ENCODE measurements around the gene EPHA2. TPM values are rescaled to one million over a fixed set of nuclear protein-coding genes. Genes with fewer than 3 reads are reported as not detected.

EPHA2 gene
- total RNA-seq, 1 donor from 2014 or later, result 62.2 TPM

DNA sequence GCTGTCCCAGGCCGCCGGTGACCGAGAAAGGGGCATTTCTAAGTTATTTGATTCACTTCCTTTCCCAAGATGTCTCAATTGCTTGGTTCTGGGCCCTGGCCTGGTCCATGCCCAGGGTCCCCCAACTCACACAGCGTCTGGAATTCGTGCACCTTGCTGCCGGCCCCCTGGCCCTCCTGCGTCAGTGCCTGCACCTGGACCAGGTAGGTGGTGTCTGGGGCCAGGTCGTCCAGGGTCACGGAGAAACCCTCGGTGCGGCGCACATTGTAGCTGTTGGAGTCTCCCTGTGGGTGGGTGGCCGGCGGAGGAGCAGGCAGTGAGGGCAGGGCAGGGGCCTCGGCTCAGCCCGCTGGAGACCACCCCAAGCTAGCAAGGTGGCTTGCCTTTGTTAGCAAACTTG lies 21.0 kb downstream of the EPHA2 start:
- no peak for DNase-seq

DNA sequence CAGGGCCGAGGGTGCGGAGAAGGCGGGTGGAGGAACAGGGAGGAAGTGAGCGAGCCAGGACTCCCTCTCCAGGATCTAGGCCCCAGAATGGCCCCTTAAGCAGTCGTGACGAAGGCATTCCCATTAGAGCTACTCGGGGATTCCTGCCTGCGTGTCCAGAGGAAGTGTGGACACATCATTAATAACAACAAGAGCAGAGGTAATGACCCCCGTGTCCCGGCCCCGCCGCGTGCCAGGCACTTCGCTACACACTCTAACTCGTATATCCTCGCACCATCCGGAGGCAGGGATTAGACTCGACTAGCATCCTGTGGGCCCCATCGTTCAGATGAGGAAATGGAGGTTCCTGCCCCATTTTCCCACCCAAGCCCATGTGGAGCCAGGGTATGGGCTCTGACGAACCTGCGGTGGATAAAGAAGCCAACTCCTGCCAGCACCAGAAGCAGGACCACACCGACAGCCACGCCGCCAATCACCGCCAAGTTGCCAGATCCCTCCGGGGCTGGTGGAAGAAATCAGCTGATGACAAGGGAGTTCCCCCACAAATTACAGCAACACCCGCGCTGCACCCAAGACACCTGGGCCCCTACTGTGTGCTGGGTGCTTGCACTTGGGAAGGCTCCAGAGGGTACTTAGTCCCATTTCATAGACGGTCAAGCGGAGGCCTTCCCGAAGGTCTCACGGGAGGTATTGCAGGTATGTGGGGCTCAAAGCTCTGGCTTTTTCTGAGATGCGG lies 21.6 kb downstream of the EPHA2 start:
- no peak for DNase-seq

GRCh38 chr1:16133007-16133961 lies 22.6 kb downstream of the EPHA2 start:
- DNase-seq, result no peak

GRCh38 chr1:16132325-16132785 lies 23.5 kb downstream of the EPHA2 start:
- DNase-seq, result no peak

DNA sequence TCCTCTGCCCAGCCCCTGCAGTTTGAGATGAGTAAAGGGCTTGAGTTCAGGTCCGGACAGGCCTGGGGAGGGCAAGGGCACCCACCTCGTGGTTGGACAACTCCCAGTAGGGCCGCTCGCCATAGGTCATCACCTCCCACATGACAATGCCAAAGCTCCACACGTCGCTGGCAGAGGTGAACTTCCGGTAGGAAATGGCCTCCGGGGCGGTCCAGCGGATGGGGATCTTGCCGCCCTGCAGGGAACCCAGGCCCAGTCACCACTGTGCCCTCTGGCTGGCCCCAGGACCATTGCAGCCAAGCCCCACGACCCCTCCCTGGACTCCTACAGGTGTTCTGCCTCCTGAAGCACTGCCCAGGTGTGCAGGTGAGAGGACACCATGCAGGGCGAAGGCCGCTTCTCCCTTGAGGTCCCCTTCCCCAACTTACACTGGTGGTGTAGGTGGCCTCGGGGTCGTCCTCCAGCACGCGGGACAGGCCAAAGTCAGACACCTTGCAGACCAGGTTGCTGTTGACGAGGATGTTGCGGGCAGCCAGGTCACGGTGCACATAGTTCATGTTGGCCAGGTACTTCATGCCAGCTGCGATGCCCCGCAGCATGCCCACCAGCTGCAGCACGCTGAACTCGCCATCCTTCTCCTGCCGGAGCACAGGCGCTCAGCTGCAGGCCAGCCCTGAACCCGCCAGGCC lies 24.1 kb downstream of the EPHA2 start:
- no peak for DNase-seq

- no peak for DNase-seq
Measured at GRCh38 chr1:16130827-16131226, 25.0 kb downstream of the EPHA2 start.

DNA sequence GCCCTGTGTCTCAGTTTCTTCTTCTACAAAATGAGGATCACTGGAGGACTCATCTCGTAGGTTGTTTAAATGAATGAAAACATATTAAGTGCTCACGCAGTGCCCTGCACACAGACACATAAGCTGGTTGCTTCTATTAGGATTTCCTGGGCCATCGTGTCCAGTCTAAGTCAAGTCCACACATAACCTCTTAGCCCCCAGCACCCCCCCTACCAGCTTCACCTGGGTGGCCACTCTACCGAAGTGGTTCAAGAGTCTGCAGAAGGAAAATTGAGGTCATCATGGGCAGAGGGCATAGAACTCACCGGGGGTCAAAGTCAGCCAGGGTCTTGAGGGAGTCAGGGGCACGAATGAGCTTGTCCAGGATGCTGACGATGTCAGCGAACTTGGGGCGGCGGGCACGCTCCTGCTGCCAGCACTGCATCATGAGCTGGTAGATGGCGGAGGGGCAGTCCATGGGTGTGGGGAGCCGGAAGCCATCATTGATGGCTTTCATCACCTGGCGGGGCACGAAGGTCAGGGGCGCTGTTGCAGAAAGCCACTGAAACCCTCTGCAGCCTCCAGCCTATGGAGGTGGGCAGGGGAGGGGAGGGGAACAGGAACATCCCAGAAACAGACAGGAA lies 25.8 kb downstream of the EPHA2 start:
- DNase-seq, result no peak

DNA sequence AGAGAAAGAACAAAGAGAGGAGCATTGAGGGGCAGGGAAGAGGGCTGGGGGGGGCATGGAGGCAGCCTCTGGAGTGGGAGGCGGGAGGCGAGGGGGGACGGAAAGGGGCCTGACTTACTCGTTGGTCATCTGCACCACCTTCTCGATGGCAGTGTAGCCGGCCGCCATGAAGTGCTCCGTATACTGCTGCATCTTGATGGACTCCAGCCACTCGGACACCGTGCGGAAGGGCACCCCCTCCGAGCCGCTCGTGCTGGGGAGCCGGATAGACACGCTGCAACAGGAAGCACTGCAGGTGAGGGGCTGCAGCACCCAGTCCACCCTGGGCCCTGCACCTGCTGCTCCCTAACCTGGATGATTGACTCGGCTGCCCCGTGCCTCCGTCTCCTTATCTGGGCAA lies 26.6 kb downstream of the EPHA2 start:
- no peak for DNase-seq

DNA sequence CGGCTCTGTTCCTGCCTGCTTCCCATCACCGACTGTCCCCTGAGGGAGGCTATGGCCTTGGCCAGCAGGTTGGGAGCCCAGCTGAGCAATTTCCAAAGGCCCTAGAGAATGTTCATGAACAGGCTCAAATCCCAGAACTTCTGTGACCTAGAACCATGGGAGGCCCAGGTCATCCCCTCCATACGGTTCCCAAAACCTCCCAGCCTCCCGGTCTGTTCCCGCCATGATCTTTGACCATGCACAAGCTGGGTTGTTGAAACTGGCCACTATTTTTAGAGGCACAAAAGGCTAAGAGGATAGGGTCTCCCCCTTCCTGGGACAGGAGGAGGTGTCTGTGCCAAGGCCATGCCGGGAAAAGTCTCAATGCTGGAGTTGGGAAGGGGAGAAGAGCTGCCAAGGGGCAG lies 27.5 kb downstream of the EPHA2 start:
- no peak for DNase-seq

- DNase-seq, result peak; percentile 40
Measured at GRCh38 chr1:16127676-16128337, 28.1 kb downstream of the EPHA2 start.

- no peak for DNase-seq
Measured at GRCh38 chr1:16126743-16127515, 28.9 kb downstream of the EPHA2 start.

DNA sequence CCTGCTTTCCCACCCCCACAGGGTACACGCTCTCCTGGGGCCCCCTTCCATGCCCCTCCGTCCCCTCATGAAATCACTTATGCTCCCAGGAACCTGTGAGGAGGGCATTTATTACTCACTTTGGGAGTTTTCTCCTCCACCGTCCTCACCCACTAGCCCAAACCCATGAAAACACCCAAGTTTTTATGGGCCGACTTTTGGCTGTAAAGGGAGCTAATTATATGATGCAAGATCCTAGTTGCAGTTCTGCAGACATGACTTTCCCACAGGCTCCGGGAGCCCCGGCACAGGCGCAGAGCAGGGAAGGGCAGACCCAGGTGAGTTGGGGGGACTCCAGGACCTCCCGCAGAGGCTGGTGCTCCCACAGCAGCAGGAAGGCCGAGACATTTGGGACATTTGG lies 29.7 kb downstream of the EPHA2 start:
- DNase-seq, result no peak

DNA sequence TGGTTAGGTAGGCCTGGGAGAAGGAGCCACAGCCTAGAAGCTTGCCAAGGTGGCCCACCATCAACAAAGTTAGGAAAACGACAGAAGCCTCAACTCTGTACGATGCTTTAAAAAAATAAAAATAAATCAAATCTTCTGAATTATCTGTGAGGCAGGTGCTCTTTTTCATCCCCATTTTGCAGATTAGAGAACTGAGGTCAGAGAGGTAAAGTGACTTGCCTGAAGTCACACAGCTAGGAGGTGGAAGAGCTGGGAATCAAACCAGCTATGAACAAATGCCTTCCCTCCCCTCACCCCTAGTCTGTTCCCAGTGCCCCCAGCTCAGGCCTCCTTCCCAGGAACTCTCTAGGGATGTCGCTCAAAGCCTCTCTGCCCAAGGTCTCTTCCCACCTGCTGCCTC lies 30.4 kb downstream of the EPHA2 start:
- no peak for DNase-seq

DNA sequence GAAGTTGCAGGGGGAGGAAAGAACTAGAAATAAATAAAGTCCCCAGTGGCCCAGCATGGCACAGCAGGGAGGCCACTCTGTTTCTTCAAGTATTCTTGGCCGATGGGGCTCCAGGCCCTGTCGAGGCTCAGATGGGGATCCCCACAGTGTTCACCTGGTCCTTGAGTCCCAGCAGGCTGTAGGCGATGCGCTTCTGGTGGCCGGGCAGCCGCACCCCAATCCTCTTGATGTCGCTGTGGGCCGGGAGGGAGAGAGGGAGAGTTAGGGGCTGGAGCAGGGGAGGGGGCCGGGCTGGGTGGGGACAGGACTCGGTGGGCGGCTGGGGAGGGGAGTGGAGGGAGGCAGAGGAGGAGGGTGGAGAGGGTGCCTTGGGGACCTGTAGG lies 30.8 kb downstream of the EPHA2 start:
- no peak for DNase-seq

GRCh38 chr1:16124377-16125087 lies 31.3 kb downstream of the EPHA2 start:
- DNase-seq, result no peak

DNA sequence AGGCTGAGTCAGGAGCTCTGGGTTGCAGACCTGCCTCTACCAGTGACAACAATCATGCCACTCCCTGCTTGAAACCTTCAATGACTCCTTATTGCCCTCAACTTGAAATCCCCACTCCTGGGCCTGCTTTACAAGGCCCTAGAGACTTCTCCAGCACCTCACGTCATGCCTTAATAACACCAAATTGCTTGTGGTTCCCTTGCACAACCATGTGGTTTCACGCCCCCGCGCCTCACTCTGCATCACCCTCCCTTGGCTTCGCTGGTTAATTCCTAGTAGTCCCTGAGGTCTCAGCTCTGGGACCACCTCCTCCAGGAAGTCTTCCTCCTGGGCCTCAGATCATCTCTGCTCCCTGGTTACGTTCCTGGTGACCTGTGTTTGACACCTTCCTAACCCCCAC lies 33.0 kb downstream of the EPHA2 start:
- DNase-seq, result no peak

GRCh38 chr1:16122350-16122881 lies 33.5 kb downstream of the EPHA2 start:
- DNase-seq, result no peak

DNA sequence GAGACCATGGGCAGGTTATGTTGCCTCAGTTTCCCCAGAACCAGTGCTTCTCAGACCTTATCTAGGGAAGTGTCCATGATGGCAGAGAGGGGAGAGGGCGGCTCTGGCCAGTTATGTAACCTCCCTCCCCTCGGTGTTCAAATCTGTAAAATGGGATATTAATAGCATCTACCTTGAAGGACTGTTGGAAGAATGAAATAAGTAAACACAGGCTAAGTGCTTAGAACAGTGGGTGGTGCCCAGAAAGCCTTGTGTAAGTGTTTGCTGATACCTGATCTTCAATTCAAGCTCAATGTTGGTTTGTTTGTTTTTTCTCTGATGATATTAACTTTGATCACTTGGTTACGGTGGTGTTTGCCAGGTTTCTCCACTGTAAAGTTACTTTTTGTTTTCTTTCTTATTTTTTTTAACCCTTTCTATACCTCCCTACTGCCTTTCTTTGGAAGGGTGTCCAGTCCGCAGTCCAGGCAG lies 34.9 kb downstream of the EPHA2 start:
- peak; percentile 34 for DNase-seq

DNA sequence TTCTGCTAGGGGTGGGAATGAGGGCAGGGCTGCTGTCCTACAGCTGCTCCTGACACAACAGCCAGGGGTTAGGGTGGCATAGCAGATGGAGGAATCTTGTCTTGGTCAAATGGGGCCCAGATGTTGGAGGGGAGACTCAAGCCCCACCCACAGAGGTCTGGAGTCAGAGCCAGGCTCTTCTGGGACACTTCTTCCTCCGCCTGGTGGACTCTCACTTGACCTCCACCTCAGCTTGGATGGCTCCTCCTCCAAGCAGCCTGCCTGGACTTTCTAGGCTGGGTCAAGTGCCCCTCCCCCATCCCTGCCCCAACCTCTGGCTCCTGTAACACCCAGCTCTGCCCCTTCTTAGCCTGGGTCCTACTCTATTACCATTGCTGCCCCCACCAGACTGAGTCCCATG lies 35.5 kb downstream of the EPHA2 start:
- DNase-seq, result no peak

DNA sequence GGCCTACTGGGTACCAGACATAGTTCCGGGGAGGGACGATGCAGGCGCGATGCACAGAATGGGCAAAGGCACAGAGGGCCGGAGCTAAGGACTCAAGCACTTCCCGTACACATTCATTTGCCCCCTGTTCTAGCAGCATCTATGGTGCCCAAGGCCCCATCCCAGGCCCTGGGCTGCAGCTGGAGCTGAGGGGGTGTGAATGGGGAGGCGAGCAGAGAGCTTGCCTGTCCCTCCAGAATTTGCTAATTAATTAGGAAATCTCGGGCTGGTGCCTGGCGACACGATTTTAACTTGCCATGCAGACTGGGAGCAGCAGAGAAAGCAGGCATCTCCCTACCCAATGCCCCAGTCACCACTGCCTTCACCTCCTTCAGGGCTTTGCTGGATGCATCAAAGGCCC lies 35.9 kb downstream of the EPHA2 start:
- DNase-seq, result no peak
